Neural progenitor cell (in vitro differentiated cells): ENCODE data around the gene CDC42BPG. TPM values are rescaled to one million over a fixed set of nuclear protein-coding genes. Genes with fewer than 3 reads are reported as not detected.
A peak's percentile ranks its signal among the peaks of the same experiment; 100 is the strongest.

ENCODE experiments used
- DNase-seq: peaks from one replicate; pipeline ENCODE4 v3.0.0-alpha.2; 2016; ENCODE audit warnings: low spot score
- H2AFZ ChIP-seq: fragments of 200-600 bp; sonication (generic); replicated peaks from 2 replicates; pipeline ENCODE4 v1.6.1; 2016; ENCODE audit warnings: antibody characterized with exemption
- H3F3A ChIP-seq: fragments of 200-600 bp; sonication (generic); 2 replicates; pipeline ENCODE4 v1.6.1; 2016; ENCODE audit warnings: antibody characterized with exemption, low read depth
- H3K27ac ChIP-seq: fragments of 200-600 bp; sonication (generic); 2 replicates; pipeline ENCODE4 v1.5.1; 2016; ENCODE audit warnings: mild to moderate bottlenecking
- H3K27me3 ChIP-seq: fragments of 200-600 bp; sonication (generic); 2 replicates; pipeline ENCODE4 v1.6.1; 2016; ENCODE audit warnings: mild to moderate bottlenecking, moderate library complexity
- H3K36me3 ChIP-seq: fragments of 200-600 bp; sonication (generic); 2 replicates; pipeline ENCODE4 v1.5.1; 2016
- H3K4me1 ChIP-seq: fragments of 200-600 bp; sonication (generic); 2 replicates; pipeline ENCODE4 v1.6.1; 2016; ENCODE audit warnings: mixed run types
- H3K4me2 ChIP-seq: fragments of 200-600 bp; sonication (generic); 2 replicates; pipeline ENCODE4 v1.6.1; 2016
- H3K4me3 ChIP-seq: fragments of 200-600 bp; sonication (generic); 2 replicates; pipeline ENCODE4 v1.5.1; 2016
- H3K79me2 ChIP-seq: fragments of 200-600 bp; sonication (generic); 2 replicates; pipeline ENCODE4 v1.6.1; 2016; ENCODE audit warnings: low read depth
- H3K9ac ChIP-seq: fragments of 200-600 bp; sonication (generic); 2 replicates; pipeline ENCODE4 v1.6.1; 2016
- H3K9me3 ChIP-seq: fragments of 200-600 bp; sonication (generic); 2 replicates; pipeline ENCODE4 v1.5.1; 2016; ENCODE audit warnings: low read depth
- H4K20me1 ChIP-seq: fragments of 200-600 bp; sonication (generic); 2 replicates; pipeline ENCODE4 v1.6.1; 2016; ENCODE audit warnings: low read depth
- H3K27ac Mint-ChIP-seq: 3 replicates; pipeline ENCODE4 v1.8.0; 2021; ENCODE audit warnings: mixed read lengths
- H3K27me3 Mint-ChIP-seq: 2 replicates; pipeline ENCODE4 v1.8.0; 2022; ENCODE audit warnings: low read depth, mild to moderate bottlenecking, inconsistent platforms, moderate library complexity, mixed read lengths; ENCODE audit not compliant: insufficient read depth
- H3K36me3 Mint-ChIP-seq: 3 replicates; pipeline ENCODE4 v1.8.0; 2021; ENCODE audit warnings: mixed read lengths
- H3K4me1 Mint-ChIP-seq: 3 replicates; pipeline ENCODE4 v1.8.0; 2021; ENCODE audit warnings: mixed read lengths
- H3K4me3 Mint-ChIP-seq: 3 replicates; pipeline ENCODE4 v1.8.0; 2021; ENCODE audit warnings: mild to moderate bottlenecking, moderate library complexity, mixed read lengths
- H3K9me3 Mint-ChIP-seq: 3 replicates; pipeline ENCODE4 v1.8.0; 2020; ENCODE audit warnings: mixed read lengths
- CTCF ChIP-seq: fragments of 200-600 bp; sonication (generic); IDR thresholded peaks from 2 replicates; pipeline ENCODE4 v1.5.1; 2017; ENCODE audit warnings: antibody characterized with exemption, mild to moderate bottlenecking
- EZH2 ChIP-seq: fragments of 200-600 bp; sonication (generic); IDR thresholded peaks from 2 replicates; pipeline ENCODE4 v1.6.1; 2017; ENCODE audit warnings: antibody characterized with exemption, mild to moderate bottlenecking, moderate library complexity
- EZH2phosphoT487 ChIP-seq: fragments of 200-600 bp; sonication (generic); IDR thresholded peaks from 2 replicates; pipeline ENCODE4 v1.6.1; 2017; ENCODE audit warnings: antibody characterized with exemption
- total RNA-seq: library from RNA; depleted of rRNA; stranded (reverse); fragments of >200 nt; gene quantifications from 2 replicates; pipeline ENCODE4 v1.2.3, GENCODE V29; 2015; ENCODE audit warnings: low replicate concordance

The CDC42BPG gene
- total RNA-seq, 1 donor from 2014 or later, result 0.62 TPM

DNA sequence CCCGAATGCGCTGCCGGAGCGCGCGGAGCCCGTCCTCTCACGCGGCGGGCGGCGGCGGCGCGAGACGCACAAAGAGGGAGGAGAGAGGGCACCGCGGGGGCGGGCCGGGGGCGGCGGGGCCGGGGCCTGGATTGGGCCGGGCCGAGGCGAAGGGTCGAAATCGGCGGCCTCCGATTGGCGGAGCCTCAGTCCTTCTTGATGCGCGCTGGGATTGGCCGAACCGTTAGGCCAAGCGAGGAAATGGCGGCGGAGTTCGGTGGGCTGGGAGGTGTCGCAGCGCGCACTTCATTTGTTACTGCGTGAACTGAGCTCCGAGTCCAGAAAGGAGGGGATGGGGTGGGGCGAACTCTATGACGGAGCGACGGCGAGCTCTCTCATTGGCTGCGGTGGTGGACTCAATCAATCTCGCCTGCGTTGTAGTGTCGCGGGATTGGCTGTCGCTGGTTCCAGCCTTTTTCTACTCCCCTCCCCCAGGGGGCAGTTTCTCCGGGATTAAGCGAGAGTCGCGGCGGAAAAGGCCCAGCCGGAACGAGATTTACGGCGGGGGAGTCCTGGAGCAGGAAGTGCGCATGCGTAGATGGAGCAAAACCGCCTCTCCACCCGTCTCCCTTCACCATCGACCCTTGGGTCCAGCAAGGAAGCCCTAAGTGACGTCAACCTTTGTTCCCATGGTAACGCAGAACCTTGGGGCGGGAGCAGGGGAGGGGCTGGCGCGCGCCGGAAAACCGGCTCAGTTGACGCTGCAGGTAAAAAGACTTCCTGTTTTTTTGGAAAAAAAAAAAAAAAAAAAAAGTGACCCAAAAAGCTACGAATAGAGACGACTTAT is 65.8 kb downstream of the CDC42BPG start, which contains the start of gene SF1:
TSS of gene SF1 (minus strand) at position 70 of the 826 bp plus-strand sequence. CDS start 150 bp downstream, outside the sequence.
- Mint-ChIP-seq H3K4me1 (peaks cover 35% of the 10 kb centered on the region), H3K9me3 (no peaks in the 10 kb centered on the region)
- peaks cover 48% of the 10 kb centered on the region for H3K79me2 ChIP-seq

DNA sequence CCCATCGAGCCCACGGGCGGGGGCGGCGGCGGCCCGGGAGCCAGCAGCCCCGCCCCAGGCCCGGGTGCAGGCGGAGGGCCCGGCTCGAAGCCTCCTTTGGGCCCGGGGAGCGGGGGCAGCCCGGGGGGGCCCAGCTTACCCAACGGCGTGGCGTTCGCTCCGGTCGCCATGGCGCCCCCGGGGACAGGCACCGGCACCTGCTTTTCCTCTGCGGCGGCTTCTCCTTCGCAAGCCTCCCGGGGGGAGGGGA is 66.3 kb downstream of the CDC42BPG start:
- Histone ChIP-seq H3K79me2 (peaks cover 54% of the 10 kb centered on the region), H2AFZ (no peak overlapping the region), H3K4me2 (peak overlapping the region; percentile 79), H3K36me3 (peaks cover 37% of the 10 kb centered on the region), H4K20me1 (peaks cover 44% of the 10 kb centered on the region), H3K4me3 (peak overlapping the region; percentile 98), H3K27ac (peak overlapping the region; percentile 99), H3K4me1 (peaks cover 28% of the 10 kb centered on the region), H3K9ac (peak overlapping the region; percentile 98), H3F3A (peaks cover 62% of the 10 kb centered on the region), H3K9me3 (no peaks in the 10 kb centered on the region), H3K27me3 (no peaks in the 10 kb centered on the region)
- H3K27ac Mint-ChIP-seq, result no peak overlapping the region
- H3K4me3 Mint-ChIP-seq, result peak overlapping the region; percentile 91
- DNase-seq, result no peak
- TF ChIP-seq EZH2phosphoT487, result no peak
- no peak for TF ChIP-seq CTCF
- no peak for TF ChIP-seq EZH2
- H3K36me3 Mint-ChIP-seq, result peaks cover 37% of the 10 kb centered on the region
- peaks cover 35% of the 10 kb centered on the region for H3K4me1 Mint-ChIP-seq
- peaks cover 12% of the 10 kb centered on the region for H3K27me3 Mint-ChIP-seq
- no peaks in the 10 kb centered on the region for H3K9me3 Mint-ChIP-seq

More for the DNA sequence above, 65.8 kb downstream of the CDC42BPG start, which contains the start of gene SF1:
- H3K4me3 Mint-ChIP-seq, result peak within 1 kb of the TSS; percentile 91
- H3K9me3 ChIP-seq, result no peaks in the 10 kb centered on the region
- peak within 1 kb of the TSS; percentile 98 for H3K4me3 ChIP-seq
- peaks cover 32% of the 10 kb centered on the region for H3K36me3 ChIP-seq
- H4K20me1 ChIP-seq, result peaks cover 39% of the 10 kb centered on the region
- peak; percentile 100 for DNase-seq
- H3K4me2 ChIP-seq, result peak within 1 kb of the TSS; percentile 100
- peak within 1 kb of the TSS; percentile 97 for H3K27ac Mint-ChIP-seq
- peaks cover 12% of the 10 kb centered on the region for H3K27me3 Mint-ChIP-seq
- no peaks in the 10 kb centered on the region for H3K27me3 ChIP-seq
- peak within 1 kb of the TSS; percentile 99 for H3K27ac ChIP-seq
- H3K4me1 ChIP-seq, result peaks cover 28% of the 10 kb centered on the region
- H3K36me3 Mint-ChIP-seq, result peaks cover 33% of the 10 kb centered on the region
- no peak for TF ChIP-seq EZH2
- TF ChIP-seq EZH2phosphoT487, result no peak
- peak; percentile 17 for TF ChIP-seq CTCF
- peak within 1 kb of the TSS; percentile 98 for H3K9ac ChIP-seq
- H3F3A ChIP-seq, result peaks cover 56% of the 10 kb centered on the region
- peak within 1 kb of the TSS; percentile 67 for H2AFZ ChIP-seq

DNA sequence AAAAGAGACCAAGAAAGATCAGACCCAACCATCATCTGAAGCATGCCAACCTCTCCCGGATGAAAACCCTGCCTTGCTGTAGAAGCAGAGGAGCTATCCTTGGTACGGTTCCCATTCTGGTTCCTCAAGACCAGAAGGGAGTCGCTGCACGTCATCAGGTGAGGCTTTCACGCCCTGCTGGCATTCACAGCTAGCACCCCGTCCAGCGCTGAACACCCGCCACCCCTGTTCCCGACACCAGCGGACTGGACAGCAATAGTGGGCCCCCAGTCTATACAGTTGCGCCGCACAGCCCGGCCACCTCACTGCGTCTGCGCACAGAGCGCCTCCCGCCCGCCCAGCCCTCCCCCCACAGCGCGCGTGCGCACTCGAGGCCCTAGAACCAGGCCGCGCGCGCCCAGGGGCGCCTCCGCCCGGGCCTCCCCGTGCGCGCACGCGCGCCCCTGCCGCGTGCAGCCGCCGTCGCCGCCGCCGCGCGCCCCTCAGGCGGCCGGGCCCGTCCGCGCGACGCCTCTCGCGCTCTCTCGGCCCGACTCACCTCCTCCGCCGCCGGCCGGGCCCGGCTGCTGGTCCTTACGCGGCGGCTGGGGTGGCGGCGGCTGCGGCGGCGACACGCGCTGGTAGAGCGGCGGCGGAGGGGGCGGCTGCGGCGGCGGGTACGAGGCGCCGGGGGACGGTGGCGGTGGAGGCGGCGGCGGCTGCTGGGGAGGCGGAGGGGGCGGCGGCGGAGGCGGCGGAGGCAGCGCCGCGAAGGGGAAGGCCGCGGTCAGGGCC is 66.8 kb downstream of the CDC42BPG start:
- Histone ChIP-seq H3K4me3 (peak overlapping the region; percentile 98), H3K9ac (peak overlapping the region; percentile 98), H3K36me3 (peaks cover 42% of the 10 kb centered on the region), H3K4me1 (peaks cover 28% of the 10 kb centered on the region), H3K27ac (peak overlapping the region; percentile 99), H3K9me3 (no peaks in the 10 kb centered on the region), H4K20me1 (peaks cover 49% of the 10 kb centered on the region), H3K27me3 (no peaks in the 10 kb centered on the region), H3K4me2 (peak overlapping the region; percentile 100), H3F3A (peaks cover 67% of the 10 kb centered on the region), H2AFZ (no peak overlapping the region), H3K79me2 (peaks cover 59% of the 10 kb centered on the region)
- H3K9me3 Mint-ChIP-seq, result no peaks in the 10 kb centered on the region
- H3K4me1 Mint-ChIP-seq, result peaks cover 35% of the 10 kb centered on the region
- peak; percentile 94 for DNase-seq
- peak overlapping the region; percentile 81 for H3K27ac Mint-ChIP-seq
- H3K4me3 Mint-ChIP-seq, result peak overlapping the region; percentile 90
- H3K36me3 Mint-ChIP-seq, result peaks cover 37% of the 10 kb centered on the region
- no peak for TF ChIP-seq EZH2phosphoT487
- no peak for TF ChIP-seq CTCF
- TF ChIP-seq EZH2, result no peak
- H3K27me3 Mint-ChIP-seq, result peaks cover 12% of the 10 kb centered on the region
